Activated CD8-positive, alpha-beta memory T cell treated with anti-CD3 and anti-CD28 coated beads, Interleukin-2, amount 50 U/mL, for 4 hours (primary cell): Measurements from ENCODE around the gene PHTF2.

Experiments
- DNase-seq: peaks from one replicate; pipeline ENCODE4 v3.0.0-alpha.2; 2020

The PHTF2 gene

DNA sequence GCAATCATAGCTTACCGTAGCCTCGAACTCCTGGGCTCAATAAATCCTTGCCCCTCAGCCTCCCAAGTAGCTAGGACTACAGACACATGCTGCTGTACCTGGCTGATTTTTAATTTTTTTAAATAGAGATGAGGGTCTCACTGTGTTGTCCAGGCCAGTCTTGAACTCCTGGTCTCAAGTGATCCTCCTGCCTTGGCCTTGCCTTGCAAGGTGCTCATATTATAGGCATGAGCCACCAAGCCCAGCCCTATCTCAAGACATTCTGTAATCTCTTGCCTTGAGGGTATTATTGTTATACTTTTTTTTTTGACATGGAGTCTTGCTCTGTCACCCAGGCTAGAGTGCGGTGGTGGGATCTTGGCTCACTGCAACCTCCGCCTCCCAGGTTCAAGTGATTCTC lies 86.6 kb downstream of the PHTF2 start:
- no peak for DNase-seq

DNA sequence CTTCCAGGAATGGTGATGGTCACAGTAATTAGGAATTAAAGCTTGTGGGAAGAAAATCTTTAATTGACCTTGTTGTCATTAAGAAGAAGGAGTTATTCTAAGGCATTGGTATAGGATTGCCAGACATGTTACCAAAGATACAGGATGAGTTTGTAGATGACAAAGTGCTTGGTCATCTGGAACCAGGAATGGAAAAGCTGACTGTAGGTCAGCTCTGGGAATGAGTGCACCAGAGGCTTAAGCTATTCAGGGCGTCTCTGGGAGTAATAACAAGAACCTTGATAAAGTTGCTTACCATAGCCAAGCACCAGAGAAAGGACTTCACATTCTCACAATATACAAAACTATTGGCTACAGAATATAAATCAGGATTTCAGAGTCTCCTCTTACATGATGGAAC lies 89.0 kb downstream of the PHTF2 start:
- DNase-seq: no peak

DNA sequence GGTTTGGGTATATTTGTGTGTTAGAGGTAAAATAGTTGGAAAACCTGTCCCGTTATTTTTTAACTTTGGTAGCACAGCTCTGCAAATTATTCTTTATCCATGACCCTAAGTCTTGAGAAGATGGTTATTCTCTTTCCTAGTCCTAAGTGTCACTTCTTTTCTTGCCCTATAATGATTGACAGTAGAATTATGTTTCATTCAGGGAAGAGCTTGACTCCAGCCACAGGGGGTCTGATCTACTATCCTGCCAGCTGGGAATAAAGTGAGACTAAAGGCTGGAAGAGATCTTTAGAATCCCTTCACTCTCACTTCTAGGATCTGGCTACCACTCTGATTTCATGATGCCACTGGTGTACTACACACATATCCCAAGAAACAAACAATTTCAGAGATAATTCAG lies 90.4 kb downstream of the PHTF2 start:
- DNase-seq: no peak

DNA sequence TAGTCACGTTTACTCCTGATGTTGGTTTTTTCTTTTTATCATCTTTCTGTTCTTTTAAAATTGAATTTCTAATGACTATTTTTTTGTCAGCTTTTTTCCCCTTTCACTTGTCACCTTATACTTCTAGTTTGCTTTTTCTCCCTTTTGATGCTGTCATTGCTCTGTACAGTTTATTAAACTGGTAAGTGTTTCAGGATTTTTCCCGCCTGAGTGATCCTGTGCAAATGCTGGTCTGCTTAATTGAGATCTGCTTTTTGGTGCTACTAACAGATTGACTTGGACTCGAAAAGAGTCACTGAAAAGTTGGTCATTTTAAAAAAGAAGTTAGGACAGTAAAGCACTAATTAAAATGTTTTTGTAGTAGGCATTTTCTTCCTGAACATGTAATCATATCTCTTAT lies 95.2 kb downstream of the PHTF2 start:
- no peak for DNase-seq

DNA sequence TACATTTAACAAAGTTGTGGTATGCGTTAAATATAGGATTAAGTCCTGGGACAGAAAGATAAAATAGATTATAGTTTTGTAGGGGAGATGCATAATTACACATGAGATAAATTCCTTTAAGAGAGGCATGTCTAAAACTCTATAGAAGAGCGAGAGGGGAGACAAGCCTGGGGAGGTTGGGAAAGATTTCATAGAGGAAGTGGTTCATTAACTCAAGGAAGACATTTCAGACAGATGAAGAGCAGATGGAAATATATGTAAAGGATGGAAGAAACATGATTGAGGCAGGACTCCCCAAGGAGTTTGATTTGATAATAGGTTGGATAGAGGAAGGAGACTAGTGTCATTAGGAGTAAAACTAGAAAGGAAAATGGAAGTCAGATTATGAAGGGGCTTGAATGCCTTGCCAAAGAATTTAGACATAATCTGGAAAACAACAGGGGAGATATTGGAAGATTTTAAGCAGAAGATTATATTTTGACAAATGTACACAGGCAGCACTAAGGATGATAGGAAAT lies 96.1 kb downstream of the PHTF2 start:
- no peak for DNase-seq

DNA sequence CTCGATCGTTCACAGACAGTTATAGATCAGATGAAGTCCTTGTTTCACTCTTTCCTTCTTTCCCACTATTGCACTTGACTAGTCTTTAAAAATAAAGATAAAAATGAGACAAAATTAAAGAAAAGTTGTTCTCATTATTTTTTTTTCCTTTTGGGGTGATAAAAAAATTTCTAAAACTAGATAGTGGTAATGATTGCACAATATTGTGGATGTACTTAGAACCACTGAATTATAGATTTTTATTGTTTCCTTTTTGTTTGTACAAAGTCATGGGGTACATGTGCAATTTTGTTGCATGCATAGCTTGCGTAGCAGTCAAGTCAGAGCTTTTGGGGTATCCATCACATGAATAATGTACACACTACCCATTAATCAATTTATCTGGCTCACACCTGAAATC lies 97.3 kb downstream of the PHTF2 start:
- no peak for DNase-seq

DNA sequence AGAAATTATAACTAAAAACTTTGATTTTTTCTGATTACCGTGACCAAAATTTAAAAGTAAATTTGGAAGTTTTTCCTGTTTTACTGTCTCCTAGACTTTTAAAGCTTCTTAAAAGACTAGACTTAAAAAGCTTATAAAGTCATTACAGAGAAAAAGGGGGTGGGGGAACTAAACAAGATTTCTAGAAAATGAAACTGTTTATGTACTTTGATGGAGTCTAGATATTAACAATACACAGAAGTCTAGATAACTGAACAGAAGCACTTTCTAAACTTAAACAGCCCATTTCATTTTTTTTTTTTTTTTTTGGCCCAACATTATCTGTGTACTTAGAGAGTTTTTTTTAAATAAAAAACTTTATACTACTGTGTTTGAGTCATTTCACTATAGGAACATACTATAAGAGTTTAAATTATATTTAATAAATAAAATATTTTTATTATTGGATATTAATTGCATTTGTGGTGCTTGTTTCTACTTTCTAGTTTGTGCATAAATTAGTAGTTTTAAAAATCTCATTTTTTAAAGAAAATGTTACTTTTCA lies 98.5 kb downstream of the PHTF2 start:
- no peak for DNase-seq

DNA sequence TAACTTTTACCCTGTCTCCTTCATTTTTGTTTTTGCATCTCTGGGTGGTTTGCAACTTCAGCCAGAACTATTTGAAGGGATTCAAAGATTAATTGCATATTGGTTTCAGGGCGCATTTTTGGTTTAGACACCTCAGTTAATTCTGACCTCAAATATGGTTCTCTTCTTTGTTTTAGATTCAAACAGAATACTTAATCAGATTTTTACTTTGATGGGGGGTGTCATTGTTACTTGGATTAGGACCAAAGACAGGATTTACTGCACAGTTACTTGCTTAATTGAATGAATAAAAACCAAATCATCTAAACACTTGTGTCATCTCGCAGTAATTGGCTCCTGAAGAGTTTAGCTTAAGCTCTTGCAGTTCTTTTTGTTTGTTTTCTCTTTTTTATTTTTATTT lies 100.9 kb downstream of the PHTF2 start:
- DNase-seq: no peak

DNA sequence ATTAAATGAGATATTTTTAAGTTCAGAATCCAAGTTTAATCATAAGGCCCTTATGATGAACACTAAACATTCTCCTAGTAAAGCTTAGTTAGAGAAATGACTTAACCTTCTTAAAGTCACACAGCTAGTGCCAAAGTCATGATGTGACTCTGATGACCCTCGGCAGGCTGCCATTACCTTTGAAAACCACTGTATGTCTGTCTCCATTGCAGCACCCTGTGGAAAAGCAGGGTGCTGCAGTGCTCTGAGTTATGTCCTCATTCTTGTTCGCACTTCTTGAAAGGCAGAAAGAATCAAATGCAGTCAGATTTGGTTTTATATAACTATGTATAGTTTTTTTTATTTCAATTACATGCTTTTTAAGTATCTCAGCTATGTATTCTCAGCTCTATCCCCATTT lies 105.0 kb downstream of the PHTF2 start:
- DNase-seq: no peak

DNA sequence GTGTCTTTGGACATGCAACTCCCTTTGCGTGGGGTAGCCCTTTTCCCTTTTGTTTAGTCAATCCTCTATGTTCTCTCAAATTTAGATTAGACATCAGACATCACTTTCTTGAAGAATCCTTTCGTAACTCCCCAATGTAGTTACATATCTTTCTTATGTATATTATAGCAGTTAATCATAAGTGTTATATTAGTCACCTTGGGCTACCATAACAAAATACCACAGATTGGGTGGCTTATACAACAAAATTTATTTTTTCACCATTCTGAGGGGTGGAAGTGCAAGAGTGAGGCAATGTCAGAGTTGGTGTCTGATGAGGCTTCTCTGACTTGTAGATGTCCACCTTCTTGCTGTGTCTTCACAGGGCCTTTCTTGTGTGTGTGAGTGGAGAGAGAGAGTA lies 105.7 kb downstream of the PHTF2 start:
- no peak for DNase-seq

DNA sequence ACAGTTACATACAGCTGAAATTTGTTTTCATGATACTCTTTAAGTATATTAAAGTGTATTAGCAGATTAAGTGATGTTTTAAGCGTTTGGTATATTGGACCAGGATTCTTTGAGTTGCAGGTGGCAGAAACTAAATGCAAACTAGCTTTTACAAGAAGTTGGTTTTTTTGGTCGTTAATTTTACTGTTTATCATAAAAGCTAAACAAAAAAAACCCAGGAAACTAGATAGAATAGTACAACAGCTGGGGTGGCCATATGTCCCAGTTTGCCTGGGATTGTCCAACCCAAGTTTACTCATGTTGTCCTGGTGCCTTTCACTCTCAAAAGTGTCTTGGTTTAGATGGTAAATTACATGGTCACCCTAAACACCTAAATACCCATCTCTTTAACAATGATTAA lies 108.7 kb downstream of the PHTF2 start:
- no peak for DNase-seq

DNA sequence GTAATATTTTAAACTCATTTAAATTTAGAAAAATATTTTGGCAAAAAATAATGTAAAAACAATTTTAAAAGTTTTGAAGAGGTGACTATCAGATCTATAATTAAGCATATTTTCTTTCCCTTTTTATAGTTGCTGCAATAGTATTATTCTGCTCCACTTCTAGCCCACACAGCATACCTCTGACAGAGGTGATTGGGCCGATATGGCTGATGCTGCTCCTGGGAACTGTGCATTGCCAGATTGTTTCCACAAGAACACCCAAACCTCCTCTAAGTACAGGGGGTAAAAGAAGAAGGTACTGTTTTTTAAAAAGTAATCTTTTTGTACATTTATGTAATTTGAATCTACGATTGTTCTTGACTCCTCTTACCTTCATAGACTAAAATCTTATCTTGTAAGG lies 110.1 kb downstream of the PHTF2 start:
- DNase-seq: no peak

DNA sequence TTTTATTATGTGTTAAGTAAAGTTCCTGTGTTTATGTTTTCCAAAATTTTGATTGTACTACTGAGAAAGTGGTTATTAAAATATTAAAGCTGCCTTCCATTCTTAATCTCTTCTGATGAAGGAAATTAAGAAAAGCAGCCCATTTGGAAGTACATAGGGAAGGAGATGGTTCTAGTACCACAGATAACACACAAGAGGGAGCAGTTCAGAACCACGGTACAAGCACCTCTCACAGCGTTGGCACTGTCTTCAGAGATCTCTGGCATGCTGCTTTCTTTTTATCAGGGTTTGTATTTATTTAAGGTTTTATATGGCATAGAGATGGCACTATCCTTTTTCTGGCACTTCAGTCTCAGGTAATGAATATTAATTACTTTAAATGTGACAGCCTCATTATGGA lies 111.6 kb downstream of the PHTF2 start:
- no peak for DNase-seq

DNA sequence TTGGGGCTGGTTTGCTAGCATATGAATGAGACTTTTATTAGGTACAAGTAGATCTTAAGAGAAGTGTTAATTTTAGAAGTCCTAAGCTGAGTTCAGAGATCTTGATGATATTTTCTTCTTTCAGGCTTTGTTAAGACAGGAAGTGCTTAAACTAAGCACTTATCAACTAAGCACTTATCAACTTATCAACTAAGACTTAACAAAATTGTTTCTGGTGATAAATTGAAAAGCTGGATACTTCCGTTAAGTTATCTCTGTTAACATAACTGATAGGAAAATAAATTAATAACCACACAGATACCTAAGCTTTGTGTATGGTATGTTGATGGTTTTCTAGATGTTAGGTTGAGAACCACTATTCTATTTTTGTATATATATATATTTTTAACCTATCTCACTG lies 113.7 kb downstream of the PHTF2 start:
- DNase-seq: no peak

DNA sequence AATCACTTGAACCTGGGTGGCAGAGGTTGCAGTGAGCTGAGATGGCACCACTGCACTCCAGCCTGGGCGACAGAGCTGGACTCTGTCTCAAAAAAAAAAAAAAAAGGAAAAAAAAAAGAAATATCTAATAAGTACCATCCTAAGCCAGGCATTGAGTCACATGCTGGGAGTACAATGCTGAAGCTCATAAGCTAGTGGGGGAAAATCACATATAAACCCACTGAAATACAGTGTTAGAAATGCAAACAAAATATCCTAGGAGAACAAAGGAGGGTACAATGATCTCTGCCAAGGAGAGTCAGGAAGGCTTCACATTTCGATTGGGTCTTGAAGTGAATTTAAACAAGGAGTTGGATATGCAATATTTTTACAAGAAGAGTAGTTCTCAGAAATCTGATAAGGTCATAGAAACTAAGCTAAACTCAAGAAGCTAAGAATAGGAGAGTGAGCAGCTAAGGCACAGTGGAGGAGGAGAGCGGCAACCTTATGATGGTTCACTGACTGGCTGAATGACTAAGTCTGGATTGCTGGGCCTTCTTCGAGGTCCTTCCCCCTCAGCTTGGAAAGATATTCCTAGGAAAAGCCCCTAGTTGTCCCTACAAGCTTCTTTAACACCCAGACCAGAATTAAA lies 115.5 kb downstream of the PHTF2 start:
- no peak for DNase-seq

DNA sequence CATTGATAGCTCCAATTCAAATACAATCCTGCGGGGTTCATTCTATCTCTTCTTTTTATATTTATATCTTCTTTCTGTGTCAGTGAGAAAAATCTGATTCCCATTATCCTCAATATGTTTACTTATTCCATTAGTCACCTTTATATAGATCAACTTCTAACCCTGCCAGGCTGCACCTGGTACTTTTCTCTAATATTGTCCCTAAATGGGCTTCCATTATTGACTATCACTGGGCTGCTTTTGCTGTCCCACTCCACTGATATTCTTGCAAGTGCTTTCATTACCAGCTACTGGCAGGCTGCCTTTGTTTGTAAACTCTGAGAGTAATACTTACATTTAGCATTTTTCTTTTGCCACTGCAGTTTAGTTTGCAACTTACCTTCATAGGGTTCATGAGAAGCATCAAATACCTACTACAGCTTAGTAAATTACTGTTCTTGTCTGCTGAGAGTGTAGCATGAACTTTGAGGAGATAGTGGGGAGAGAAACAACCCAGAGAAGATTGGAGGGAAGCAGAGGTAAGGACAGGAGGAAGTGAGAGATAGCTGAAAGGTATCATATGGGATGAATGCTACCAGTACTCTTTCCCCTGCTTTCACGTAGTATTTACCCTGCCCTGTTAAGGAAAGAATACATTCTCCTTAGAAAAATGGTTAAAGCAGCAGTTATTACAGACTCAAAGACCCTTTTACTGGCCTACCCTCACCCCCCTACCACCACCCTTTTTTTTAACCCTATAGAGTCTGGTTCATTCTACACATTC lies 119.1 kb downstream of the PHTF2 start:
- no peak for DNase-seq

DNA sequence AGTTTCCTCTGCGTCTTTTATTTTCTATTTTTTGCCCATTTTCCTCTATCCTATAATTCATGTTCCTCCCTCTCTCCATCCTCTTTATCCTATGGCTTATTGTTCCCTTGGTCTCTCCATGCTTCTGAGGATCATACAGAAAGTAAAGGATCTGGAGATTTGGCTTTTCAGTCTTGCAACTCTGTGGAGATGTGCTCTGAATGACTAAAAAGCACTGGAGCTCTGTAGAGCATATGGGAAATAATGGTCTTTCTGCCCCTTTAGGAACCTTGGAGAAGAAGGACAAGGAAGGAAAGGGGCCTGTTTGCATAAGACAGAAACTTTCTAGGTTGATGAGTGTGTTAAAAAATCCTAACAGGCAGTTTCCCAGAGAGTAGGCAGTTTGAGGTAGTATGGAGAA lies 120.1 kb downstream of the PHTF2 start:
- DNase-seq: no peak

DNA sequence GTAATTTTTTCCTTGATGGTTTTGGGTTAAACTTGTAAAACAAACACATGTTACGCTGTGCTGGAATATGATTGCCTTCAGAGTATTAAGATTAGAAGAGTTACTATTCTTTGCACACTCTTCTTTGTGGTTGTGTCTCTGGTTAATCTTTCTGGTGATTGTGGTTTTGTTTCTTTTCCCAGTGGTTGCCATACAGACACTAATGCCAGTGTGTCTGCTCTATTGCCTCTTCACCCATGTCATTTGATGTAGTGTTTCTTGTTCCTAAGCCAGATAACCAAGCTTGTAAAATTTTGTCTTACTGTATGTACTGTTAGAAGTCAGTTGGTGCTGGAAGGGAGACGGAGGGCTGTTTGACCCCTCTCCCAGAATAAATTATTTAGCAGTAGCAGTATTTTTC lies 124.8 kb downstream of the PHTF2 start:
- DNase-seq: no peak

DNA sequence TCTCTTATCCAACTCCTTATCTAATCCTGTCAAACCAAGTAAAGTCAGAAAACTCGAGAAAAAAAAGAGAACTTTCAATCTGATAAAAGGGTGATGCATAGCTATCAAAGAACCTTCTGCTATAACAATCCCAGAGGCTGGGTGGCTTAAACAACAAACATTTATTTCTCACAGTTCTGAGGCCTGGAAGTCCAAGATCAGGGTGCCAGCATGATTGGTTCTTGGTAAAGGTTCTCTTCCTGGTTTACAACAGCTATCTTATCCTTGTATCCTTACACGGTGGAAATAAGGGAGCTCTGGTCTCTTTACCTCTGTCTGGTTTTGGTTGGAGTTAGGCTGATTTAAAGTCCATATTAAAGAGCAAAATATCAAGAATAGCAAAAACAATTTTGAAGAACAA lies 131.9 kb downstream of the PHTF2 start:
- no peak for DNase-seq

DNA sequence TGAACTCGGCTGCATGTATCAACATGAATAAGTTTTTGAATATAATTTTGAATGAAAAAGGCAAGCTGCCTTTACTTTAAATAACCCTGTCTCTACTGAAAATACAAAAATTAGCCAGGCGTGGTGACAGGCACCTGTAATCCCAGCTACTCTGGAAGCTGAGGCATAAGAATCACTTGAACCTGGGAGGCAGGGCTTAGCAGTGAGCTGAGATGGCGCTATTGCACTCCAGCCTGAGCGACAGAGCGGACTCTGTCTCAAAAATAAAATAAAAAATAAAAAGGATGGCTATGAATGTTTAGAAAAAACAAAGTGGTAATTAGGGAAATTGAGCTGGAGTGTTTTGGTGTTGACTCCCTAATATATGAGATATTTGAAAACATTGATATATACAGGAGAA lies 133.3 kb downstream of the PHTF2 start:
- DNase-seq: no peak

DNA sequence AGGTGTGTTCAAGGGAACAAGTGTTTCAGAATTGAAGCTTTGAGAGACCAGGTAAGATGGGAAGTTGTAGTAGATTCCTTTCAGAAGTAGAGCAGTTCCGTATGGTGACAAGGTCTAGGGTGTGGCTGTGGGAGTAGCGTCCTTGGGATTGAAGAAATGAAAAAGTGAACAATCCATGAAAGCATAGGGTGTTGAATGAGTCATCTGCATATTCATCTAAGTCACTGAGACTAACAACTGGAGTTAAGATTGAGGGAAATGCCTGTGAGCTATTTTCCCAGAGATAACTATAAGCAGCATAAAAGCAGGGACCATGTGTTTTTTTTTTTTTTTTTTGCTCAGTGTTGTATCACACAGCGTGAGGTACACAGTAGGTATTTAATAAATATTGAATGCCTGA lies 134.8 kb downstream of the PHTF2 start:
- DNase-seq: no peak

DNA sequence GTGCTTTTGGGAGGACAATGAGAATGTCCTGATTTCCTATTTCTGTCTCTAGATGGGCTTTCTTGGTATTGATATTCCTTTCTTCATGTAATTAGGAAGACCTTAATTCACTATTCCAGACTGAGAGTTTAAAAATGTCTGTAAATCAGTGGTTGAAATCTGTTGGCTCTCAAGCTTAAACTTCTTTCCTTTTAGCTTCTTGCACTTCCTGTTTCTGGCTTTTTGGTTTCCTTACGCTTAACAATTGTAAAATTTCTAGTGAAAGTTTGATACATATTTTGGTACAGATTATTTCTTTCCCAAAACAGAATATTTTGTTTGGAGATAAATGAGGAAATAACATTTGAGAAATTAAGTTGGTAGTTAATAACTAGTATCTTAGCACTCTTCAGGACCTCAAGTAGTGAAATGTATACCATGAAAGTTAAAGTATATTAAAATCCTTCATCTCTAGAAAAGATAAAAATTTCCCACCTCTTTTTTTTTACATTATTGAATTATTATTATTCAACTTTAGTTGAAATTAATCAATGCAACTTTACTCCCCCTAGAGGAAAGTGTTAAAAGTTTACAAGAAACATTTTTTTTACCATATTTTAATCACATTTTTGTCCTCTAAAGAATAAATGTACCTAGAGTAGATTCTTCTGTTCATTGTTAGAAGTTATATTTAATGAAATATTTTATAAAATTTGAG lies 137.2 kb downstream of the PHTF2 start:
- no peak for DNase-seq

DNA sequence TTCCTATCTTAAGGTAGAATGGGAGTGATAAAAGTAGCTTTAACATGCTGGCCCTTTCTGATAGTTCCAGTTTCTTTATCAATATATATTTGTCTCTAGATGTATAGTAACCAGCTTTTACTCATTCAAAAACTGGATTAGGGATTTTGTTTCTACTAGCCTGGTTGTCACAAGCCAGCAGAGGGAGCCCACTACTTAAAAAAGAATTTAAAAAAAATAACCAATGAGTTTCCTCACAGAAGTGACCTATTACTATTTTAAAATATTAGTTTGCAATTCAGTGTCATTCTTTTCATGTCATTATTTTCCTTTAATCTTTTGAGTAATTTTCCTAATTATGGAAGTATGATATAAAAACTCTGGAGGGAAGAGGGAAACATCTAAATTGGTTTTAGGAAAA lies 142.1 kb downstream of the PHTF2 start:
- no peak for DNase-seq

DNA sequence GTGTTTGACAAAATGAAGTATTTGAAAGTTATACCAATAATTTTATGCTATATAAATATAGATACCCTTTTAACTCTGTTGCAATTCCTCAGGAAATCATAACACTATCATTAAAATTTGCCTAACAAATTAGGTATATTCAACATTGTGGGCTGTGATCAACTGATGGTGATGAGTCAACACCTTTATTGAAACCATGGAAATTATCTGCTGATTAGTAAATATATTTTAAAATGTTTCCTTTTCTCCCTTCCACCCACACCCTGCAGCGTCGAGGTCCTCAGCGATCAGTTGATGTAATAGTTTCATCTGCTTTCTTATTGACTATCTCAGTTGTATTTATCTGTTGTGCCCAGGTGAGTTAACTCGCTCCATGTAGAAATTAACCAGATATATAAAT lies 143.9 kb downstream of the PHTF2 start:
- DNase-seq: no peak
